Type B pancreatic cell (in vitro differentiated cells): ENCODE measurements around the gene HBS1L. TPM values are rescaled to one million over a fixed set of nuclear protein-coding genes. Genes with fewer than 3 reads are reported as not detected.

Source experiments
- DNase-seq: peaks from one replicate; pipeline ENCODE4 v3.0.0; 2021; ENCODE audit warnings: mixed read lengths; ENCODE audit not compliant: unreplicated experiment; ENCODE audit errors: extremely low spot score
- H3K27ac Mint-ChIP-seq: 2 replicates; pipeline ENCODE4 v1.8.0; 2021; ENCODE audit warnings: mild to moderate bottlenecking, mixed read lengths
- H3K27me3 Mint-ChIP-seq: 2 replicates; pipeline ENCODE4 v1.8.0; 2021; ENCODE audit warnings: mixed read lengths
- H3K36me3 Mint-ChIP-seq: 2 replicates; pipeline ENCODE4 v1.8.0; 2021; ENCODE audit warnings: mixed read lengths
- H3K4me1 Mint-ChIP-seq: one replicate; pipeline ENCODE4 v1.8.0; 2021; ENCODE audit warnings: mixed read lengths; ENCODE audit not compliant: unreplicated experiment
- H3K4me3 Mint-ChIP-seq: 2 replicates; pipeline ENCODE4 v1.8.0; 2021; ENCODE audit warnings: mild to moderate bottlenecking, mixed read lengths
- H3K9me3 Mint-ChIP-seq: 2 replicates; pipeline ENCODE4 v1.8.0; 2021; ENCODE audit warnings: mixed read lengths
- total RNA-seq: library from RNA; stranded (reverse); gene quantifications from 2 replicates; pipeline ENCODE4 v1.2.1, GENCODE V29; 2021; ENCODE audit warnings: low replicate concordance
- TF ChIP-seq, protein P1 (sequence below): fragments of 200-600 bp; sonication (generic); conservative IDR thresholded peaks from 2 replicates; pipeline ENCODE4 v1.5.0; 2021; ENCODE audit warnings: antibody characterized with exemption, mild to moderate bottlenecking

Gene HBS1L
- total RNA-seq, 1 donor from 2014 or later, result 71.0 TPM

GRCh38 chr6:134959603-134960002 lies 95.0 kb downstream of the HBS1L start:
- Mint-ChIP-seq H3K4me1 (no peaks in the 10 kb centered on the region), H3K36me3 (peaks cover 37% of the 10 kb centered on the region), H3K4me3 (no peak overlapping the region), H3K27ac (no peak overlapping the region), H3K27me3 (no peaks in the 10 kb centered on the region), H3K9me3 (no peaks in the 10 kb centered on the region)
- TF ChIP-seq, protein P1, sequence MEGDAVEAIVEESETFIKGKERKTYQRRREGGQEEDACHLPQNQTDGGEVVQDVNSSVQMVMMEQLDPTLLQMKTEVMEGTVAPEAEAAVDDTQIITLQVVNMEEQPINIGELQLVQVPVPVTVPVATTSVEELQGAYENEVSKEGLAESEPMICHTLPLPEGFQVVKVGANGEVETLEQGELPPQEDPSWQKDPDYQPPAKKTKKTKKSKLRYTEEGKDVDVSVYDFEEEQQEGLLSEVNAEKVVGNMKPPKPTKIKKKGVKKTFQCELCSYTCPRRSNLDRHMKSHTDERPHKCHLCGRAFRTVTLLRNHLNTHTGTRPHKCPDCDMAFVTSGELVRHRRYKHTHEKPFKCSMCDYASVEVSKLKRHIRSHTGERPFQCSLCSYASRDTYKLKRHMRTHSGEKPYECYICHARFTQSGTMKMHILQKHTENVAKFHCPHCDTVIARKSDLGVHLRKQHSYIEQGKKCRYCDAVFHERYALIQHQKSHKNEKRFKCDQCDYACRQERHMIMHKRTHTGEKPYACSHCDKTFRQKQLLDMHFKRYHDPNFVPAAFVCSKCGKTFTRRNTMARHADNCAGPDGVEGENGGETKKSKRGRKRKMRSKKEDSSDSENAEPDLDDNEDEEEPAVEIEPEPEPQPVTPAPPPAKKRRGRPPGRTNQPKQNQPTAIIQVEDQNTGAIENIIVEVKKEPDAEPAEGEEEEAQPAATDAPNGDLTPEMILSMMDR, result no peak
- no peak for DNase-seq

- Mint-ChIP-seq H3K27me3 (no peaks in the 10 kb centered on the region), H3K27ac (no peak overlapping the region), H3K4me1 (no peaks in the 10 kb centered on the region), H3K36me3 (peaks cover 17% of the 10 kb centered on the region), H3K4me3 (no peak overlapping the region), H3K9me3 (no peaks in the 10 kb centered on the region)
- no peak for DNase-seq
- TF ChIP-seq, protein P1, result no peak
These were observed 97.9 kb downstream of the HBS1L start for GRCh38 chr6:134956676-134957075.

- H3K4me1 Mint-ChIP-seq, result no peaks in the 10 kb centered on the region
- no peaks in the 10 kb centered on the region for H3K9me3 Mint-ChIP-seq
- DNase-seq, result no peak
- no peak overlapping the region for H3K27ac Mint-ChIP-seq
- no peaks in the 10 kb centered on the region for H3K27me3 Mint-ChIP-seq
- TF ChIP-seq, protein P1, result no peak
- no peak overlapping the region for H3K4me3 Mint-ChIP-seq
- H3K36me3 Mint-ChIP-seq, result peaks cover 11% of the 10 kb centered on the region
These were observed 98.6 kb downstream of the HBS1L start for GRCh38 chr6:134956032-134956431.

- Mint-ChIP-seq H3K4me1 (no peaks in the 10 kb centered on the region), H3K27me3 (no peaks in the 10 kb centered on the region), H3K9me3 (no peaks in the 10 kb centered on the region), H3K36me3 (peaks cover 5% of the 10 kb centered on the region), H3K27ac (no peak overlapping the region), H3K4me3 (no peak overlapping the region)
- DNase-seq, result no peak
- TF ChIP-seq, protein P1, result no peak
These were observed 100.2 kb downstream of the HBS1L start for GRCh38 chr6:134954272-134955000.

DNA sequence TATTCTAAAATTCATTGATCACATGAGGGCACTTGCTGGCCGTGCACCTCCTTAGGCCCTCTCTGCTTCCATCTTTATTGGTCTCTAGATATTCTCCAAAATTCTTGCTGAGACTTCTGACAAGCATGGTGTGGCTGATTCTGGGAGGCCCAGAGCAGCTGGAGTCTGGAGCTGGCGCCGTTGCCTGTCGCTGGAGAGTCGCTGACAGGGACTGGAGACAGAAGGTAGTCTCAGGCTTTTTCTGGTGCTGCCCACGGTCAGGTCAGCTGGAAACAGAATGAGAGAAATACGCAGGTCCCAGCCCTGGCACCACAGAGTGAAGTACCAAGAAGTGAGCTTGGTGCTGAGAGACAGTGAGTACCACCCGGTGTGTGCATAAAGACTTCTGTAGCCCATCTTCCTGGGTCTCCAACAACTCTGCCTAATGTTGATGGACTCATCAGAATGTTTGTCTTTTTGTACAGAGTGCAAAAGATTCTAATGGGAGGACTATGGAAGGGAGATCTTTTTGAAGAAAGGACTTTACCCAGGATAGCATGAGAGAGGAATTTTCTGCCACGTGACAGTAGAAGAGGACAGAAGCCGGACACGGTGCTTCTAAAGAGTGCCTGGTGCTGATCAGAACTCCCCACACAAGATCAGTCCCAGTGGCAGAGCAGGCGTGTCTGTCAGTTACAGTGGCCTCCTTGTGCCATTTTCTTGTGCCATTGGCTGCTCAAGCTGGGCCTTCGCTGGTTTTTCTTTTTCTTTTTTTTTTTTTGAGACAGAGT lies 102.9 kb downstream of the HBS1L start:
- Mint-ChIP-seq H3K9me3 (no peaks in the 10 kb centered on the region), H3K27ac (no peak overlapping the region), H3K27me3 (no peaks in the 10 kb centered on the region), H3K36me3 (no peaks in the 10 kb centered on the region), H3K4me3 (no peak overlapping the region), H3K4me1 (no peaks in the 10 kb centered on the region)
- no peak for DNase-seq
- TF ChIP-seq, protein P1, result no peak
